GM12878 (cell line): ENCODE measurements around the gene LRRC75A. TPM values are rescaled to one million over a fixed set of nuclear protein-coding genes. Genes with fewer than 3 reads are reported as not detected.

ENCODE experiments used
- ATAC-seq: fragments of 200-7000 bp; cut with Tn5 transposase; 3 replicates; pipeline ENCODE4 v1.9.1; 2020; ENCODE audit warnings: mild to moderate bottlenecking, moderate library complexity
- BruUV-seq: library from RNA; stranded (reverse); fragments of 400-500 nt; replicated peaks from 2 replicates; lab custom pipeline; 2021; lab: Mats Ljungman, UMichigan
- CTCF ChIA-PET: fragments of 300-600 bp; sonication (Branson Sonifier 250); formaldehyde crosslinking; extraction: SDS; loops from one replicate; lab custom pipeline; 2021; ENCODE audit warnings: inconsistent platforms; lab: Yijun Ruan, JAX
- POLR2A ChIA-PET: fragments of 350-600 bp; formaldehyde crosslinking; extraction: SDS; loops from one replicate; lab custom pipeline; 2021; ENCODE audit warnings: inconsistent platforms; lab: Charles Lee
- RAD21 ChIA-PET: fragments of 300-600 bp; sonication (Branson Sonifier 250); formaldehyde crosslinking; loops from one replicate; lab custom pipeline; 2023; ENCODE audit warnings: antibody characterized with exemption; ENCODE audit not compliant: unreplicated experiment; lab: Charles Lee
- SMC1A ChIA-PET: fragments of 300-600 bp; sonication (Branson Sonifier 250); formaldehyde crosslinking; loops from one replicate; lab custom pipeline; 2023; ENCODE audit not compliant: unreplicated experiment, uncharacterized antibody; lab: Charles Lee
- DNase-seq: peaks from one replicate; pipeline ENCODE4 v3.0.0-alpha.2; 2011; ENCODE audit warnings: low read depth, low spot score
- FAIRE-seq: peaks from 3 replicates; lab custom pipeline; 2011; peaks lifted over from hg19 to GRCh38; lab: Jason Lieb, UNC
- H2AFZ ChIP-seq: 2 replicates; pipeline ENCODE4 v1.6.0; 2011; ENCODE audit warnings: low read depth, low read length, control low read depth; ENCODE audit not compliant: control insufficient read depth
- H3K27ac ChIP-seq: 2 replicates; pipeline ENCODE4 v1.5.1; 2011; ENCODE audit warnings: control low read depth; ENCODE audit not compliant: control insufficient read depth, insufficient read depth
- H3K27me3 ChIP-seq, 2 experiments: replicated peaks in 1 of 2; 2 replicates each; pipeline versions ENCODE4 v1.6.0 to v1.6.1; 2011; ENCODE audit warnings: low read length in 1 of 2; ENCODE audit not compliant: control insufficient read depth in 2 of 2, insufficient read depth in 2 of 2
- H3K36me3 ChIP-seq, 2 experiments: 2 replicates each; pipeline ENCODE4 v1.5.1; 2011; ENCODE audit warnings: low read length in 1 of 2; ENCODE audit not compliant: control insufficient read depth in 2 of 2, insufficient read depth in 2 of 2
- H3K4me1 ChIP-seq: 2 replicates; pipeline ENCODE4 v1.6.1; 2011; ENCODE audit warnings: mild to moderate bottlenecking, low read length, moderate library complexity, mixed read lengths; ENCODE audit not compliant: control insufficient read depth, insufficient read depth
- H3K4me2 ChIP-seq: 2 replicates; pipeline ENCODE4 v1.6.0; 2011; ENCODE audit warnings: control low read depth; ENCODE audit not compliant: control insufficient read depth, insufficient read depth
- H3K4me3 ChIP-seq: fragments of 200-600 bp; sonication (generic); 2 replicates; pipeline ENCODE4 v1.5.1; 2016
- H3K79me2 ChIP-seq: 2 replicates; pipeline ENCODE4 v1.6.0; 2011; ENCODE audit warnings: low read length; ENCODE audit not compliant: control insufficient read depth, insufficient read depth
- H3K9ac ChIP-seq: 2 replicates; pipeline ENCODE4 v1.8.0; 2011; ENCODE audit warnings: low read length, control low read depth, mixed read lengths; ENCODE audit not compliant: control insufficient read depth, insufficient read depth
- H3K9me3 ChIP-seq: replicated peaks from 3 replicates; pipeline ENCODE4 v1.5.1; 2011; ENCODE audit warnings: mild to moderate bottlenecking, low read length; ENCODE audit not compliant: control insufficient read depth, insufficient read depth
- H4K20me1 ChIP-seq: 2 replicates; pipeline ENCODE4 v1.6.0; 2011; ENCODE audit not compliant: control insufficient read depth, insufficient read depth
- BCL11A ChIP-seq: IDR thresholded peaks from 2 replicates; pipeline ENCODE4 v1.6.1; 2011; ENCODE audit warnings: low read depth, low read length
- CHD2 ChIP-seq: IDR thresholded peaks from 2 replicates; pipeline ENCODE4 v1.6.1; 2011; ENCODE audit warnings: low read depth, low read length, improper control_type of control experiment, borderline replicate concordance
- CHD4 ChIP-seq: fragments of 200-600 bp; sonication (generic); IDR thresholded peaks from 2 replicates; pipeline ENCODE4 v1.6.1; 2016; ENCODE audit warnings: mild to moderate bottlenecking
- DPF2 ChIP-seq: fragments of 450-650 bp; IDR thresholded peaks from 2 replicates; pipeline ENCODE4 v1.6.1; 2017; ENCODE audit warnings: mild to moderate bottlenecking
- ESRRA ChIP-seq: IDR thresholded peaks from 2 replicates; pipeline ENCODE4 v1.6.1; 2012; ENCODE audit warnings: mild to moderate bottlenecking, low read length, improper control_type of control experiment
- FOS ChIP-seq: IDR thresholded peaks from 3 replicates; pipeline ENCODE4 v1.6.1; 2011; ENCODE audit warnings: borderline replicate concordance; ENCODE audit not compliant: insufficient read length; ENCODE audit errors: extremely low read depth
- HDAC6 ChIP-seq: fragments of 200-600 bp; sonication (generic); IDR thresholded peaks from one replicate; pipeline ENCODE4 v1.8.0; 2017; ENCODE audit warnings: antibody characterized with exemption; ENCODE audit not compliant: unreplicated experiment
- POLR2A ChIP-seq: IDR thresholded peaks from 2 replicates; pipeline ENCODE4 v1.6.1; 2011; ENCODE audit warnings: low read depth, mild to moderate bottlenecking, low read length
- RUNX3 ChIP-seq: IDR thresholded peaks from 2 replicates; pipeline ENCODE4 v1.6.1; 2012; ENCODE audit warnings: low read length, inconsistent platforms
- SMAD1 ChIP-seq: fragments of 450-650 bp; IDR thresholded peaks from 2 replicates; pipeline ENCODE4 v1.6.1; 2018; ENCODE audit warnings: mild to moderate bottlenecking, low read depth; ENCODE audit not compliant: partially characterized antibody
- ZNF687 ChIP-seq: fragments of 450-650 bp; IDR thresholded peaks from 2 replicates; pipeline ENCODE4 v1.6.1; 2017; ENCODE audit warnings: mild to moderate bottlenecking, moderate library complexity
- WGBS: methylation state at CpG from one replicate; pipeline ENCODE4 v1.1.6; 2016; ENCODE audit warnings: low lambda C conversion rate; ENCODE audit not compliant: insufficient replicate concordance, insufficient coverage; ENCODE audit errors: missing lambda C conversion rate; 5-methylcytosine and 5-hydroxymethylcytosine counted together
- in situ Hi-C: fragments of 300-500 bp; cut with MboI; formaldehyde crosslinking; loops from 9 replicates; pipeline ENCODE4 v1.14.3; 2018; ENCODE audit warnings: mixed read lengths
- intact Hi-C: fragments of 100-400 bp; cut with micrococcal nuclease; formaldehyde crosslinking; loops from one replicate; pipeline ENCODE4 v1.14.2; 2022; ENCODE audit not compliant: unreplicated experiment
- polyA plus RNA-seq, 11 experiments: library from polyadenylated mRNA; depleted of rRNA in 4 of 11; unstranded in 6 of 11; stranded (reverse) in 5 of 11; fragments of >200 nt; fragmentation: Nextera tagmentation in 4 of 11; fragmentation: Illumina TruSeq in 1 of 11; extraction: Ambion mirVana in 4 of 11; extraction: Trizol in 1 of 11; gene quantifications; 1 replicate in 1 of 11; 2 replicates in 10 of 11; pipeline versions ENCODE4 v1.2.1 to v1.2.3, GENCODE V29; 2011 to 2016; ENCODE audit warnings: inconsistent platforms in 2 of 11, missing spikeins in 2 of 11, low read depth in 1 of 11
- total RNA-seq, 4 experiments: library from RNA; depleted of rRNA in 3 of 4; stranded (reverse); fragments of >200 nt in 3 of 4; fragmentation: Illumina TruSeq in 1 of 4; extraction: Trizol in 1 of 4; gene quantifications; 2 replicates each; pipeline versions ENCODE4 v1.2.1 to v1.2.3, GENCODE V29; 2013 to 2021
- TF ChIP-seq, protein P1 (sequence below): fragments of 150-350 bp; IDR thresholded peaks from 2 replicates; pipeline ENCODE4 v1.6.1; 2016; ENCODE audit warnings: low read depth, low read length
- TF ChIP-seq, protein P2 (sequence below): fragments of 450-650 bp; IDR thresholded peaks from 2 replicates; pipeline ENCODE4 v1.6.1; 2014; ENCODE audit warnings: mild to moderate bottlenecking

Gene LRRC75A
- total and polyA plus RNA-seq, 10 of the 15 experiments (the other 5 are each of a cell fraction or from before 2014, with no cell fraction given) = 0.01 to 1.3 (median 0.09) TPM; not detected in 2

DNA sequence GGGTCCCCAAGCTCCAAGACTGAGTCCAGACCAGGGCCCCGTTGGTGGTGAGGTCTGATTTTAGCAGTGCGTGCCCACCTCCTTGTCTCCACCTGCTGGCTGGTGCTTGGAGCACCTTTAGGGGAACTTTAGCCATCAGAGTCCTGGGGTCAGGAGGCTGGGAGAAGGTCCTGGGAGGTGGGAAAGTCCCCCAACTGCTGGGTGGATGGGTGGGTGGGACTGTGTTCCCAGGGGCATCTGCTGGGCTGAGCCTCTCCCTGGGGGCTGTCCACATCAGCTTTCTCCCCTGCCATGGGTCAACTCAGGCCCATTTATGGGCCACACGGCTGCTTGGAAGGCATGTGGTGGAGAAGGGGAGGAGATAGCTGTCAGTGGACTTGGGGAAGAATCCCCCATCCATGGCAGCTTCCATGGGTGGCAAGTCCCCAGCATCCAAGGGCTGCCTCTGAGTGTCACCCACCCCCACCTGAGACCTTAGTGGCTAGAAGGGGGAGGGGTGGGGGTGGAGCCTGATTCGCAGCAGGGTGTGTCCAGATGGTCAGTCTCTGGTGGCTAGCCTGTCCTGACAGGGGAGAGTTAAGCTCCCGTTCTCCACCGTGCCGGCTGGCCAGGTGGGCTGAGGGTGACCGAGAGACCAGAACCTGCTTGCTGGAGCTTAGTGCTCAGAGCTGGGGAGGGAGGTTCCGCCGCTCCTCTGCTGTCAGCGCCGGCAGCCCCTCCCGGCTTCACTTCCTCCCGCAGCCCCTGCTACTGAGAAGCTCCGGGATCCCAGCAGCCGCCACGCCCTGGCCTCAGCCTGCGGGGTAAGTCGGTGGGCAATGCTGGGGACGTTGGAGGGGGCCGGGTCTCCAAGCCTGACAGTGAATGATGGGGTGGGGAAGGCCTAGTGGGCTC lies 76.7 kb downstream of the LRRC75A start, which contains the start of gene TRPV2:
TSS of gene TRPV2 (plus strand) at position 541 of the 894 bp plus-strand sequence. CDS start 2,098 bp downstream, outside the sequence.
- FAIRE-seq (peak; percentile 79), ATAC-seq (peak; percentile 67), DNase-seq (peak; percentile 60)
- intact Hi-C loops = loop anchor here (1.0 to 10.0 kb wide), 4 partner anchors 29 to 200 kb away; partner anchors contain the start of genes NCOR1 and PIGL
- Histone ChIP-seq H3K4me3 (peak within 1 kb of the TSS; percentile 95), H4K20me1 (no peaks in the 10 kb centered on the region), H3K79me2 (peaks cover 55% of the 10 kb centered on the region), H3K9ac (peak within 1 kb of the TSS; percentile 92), H3K27ac (peak within 1 kb of the TSS; percentile 81), H3K9me3 (no peaks in the 10 kb centered on the region), H3K27me3 (no peaks in the 10 kb centered on the region), H3K4me1 (peaks cover 46% of the 10 kb centered on the region), H2AFZ (peak within 1 kb of the TSS; percentile 62), H3K4me2 (peak within 1 kb of the TSS; percentile 91), H3K36me3 (peaks cover 7 to 8% of the 10 kb centered on the region in 2 experiments; a peak in 3 of 4 replicates)
- ChIA-PET SMC1A (interaction anchor here (0.6 to 5.4 kb wide), 23 partner anchors 9 to 128 kb away, joined by 3 to 61 read pairs (median 4); partner anchors contain the start of gene UBB), POLR2A (interaction anchor here (0.6 to 6.7 kb wide), 17 partner anchors 7 to 198 kb away, joined by 3 to 54 read pairs (median 6); partner anchors contain the start of genes PIGL and UBB), CTCF (interaction anchor here (0.7 to 7.4 kb wide), 23 partner anchors 9 to 129 kb away, joined by 3 to 127 read pairs (median 9); partner anchors contain the start of genes CENPV and UBB), RAD21 (interaction anchor here (0.6 to 6.8 kb wide), 21 partner anchors 7 to 205 kb away, joined by 3 to 86 read pairs (median 4); partner anchors contain the start of gene UBB)
- no TSS peak for BruUV-seq
- in situ Hi-C loops = loop anchor here (5.0 to 10.0 kb wide), 2 partner anchors 33 to 570 kb away; partner anchors contain the start of gene UBB
- WGBS = 1% methylated on average over 21 of the region's 21 CpGs
- TF ChIP-seq DPF2 (0 out of 2 replicates have a peak, but pooled peaks have one; percentile 60), BCL11A (0 out of 2 replicates have a peak, but pooled peaks have one; percentile 11), CHD2 (peak; percentile 83), POLR2A (peak; percentile 64), SMAD1 (no peak), HDAC6 (no peak), ESRRA (no peak), CHD4 (no peak), FOS (no peak), RUNX3 (peak; percentile 49; the same call in 1 of the 2 replicates), ZNF687 (0 out of 2 replicates have a peak, but pooled peaks have one; percentile 37)
- TF ChIP-seq, protein P1, sequence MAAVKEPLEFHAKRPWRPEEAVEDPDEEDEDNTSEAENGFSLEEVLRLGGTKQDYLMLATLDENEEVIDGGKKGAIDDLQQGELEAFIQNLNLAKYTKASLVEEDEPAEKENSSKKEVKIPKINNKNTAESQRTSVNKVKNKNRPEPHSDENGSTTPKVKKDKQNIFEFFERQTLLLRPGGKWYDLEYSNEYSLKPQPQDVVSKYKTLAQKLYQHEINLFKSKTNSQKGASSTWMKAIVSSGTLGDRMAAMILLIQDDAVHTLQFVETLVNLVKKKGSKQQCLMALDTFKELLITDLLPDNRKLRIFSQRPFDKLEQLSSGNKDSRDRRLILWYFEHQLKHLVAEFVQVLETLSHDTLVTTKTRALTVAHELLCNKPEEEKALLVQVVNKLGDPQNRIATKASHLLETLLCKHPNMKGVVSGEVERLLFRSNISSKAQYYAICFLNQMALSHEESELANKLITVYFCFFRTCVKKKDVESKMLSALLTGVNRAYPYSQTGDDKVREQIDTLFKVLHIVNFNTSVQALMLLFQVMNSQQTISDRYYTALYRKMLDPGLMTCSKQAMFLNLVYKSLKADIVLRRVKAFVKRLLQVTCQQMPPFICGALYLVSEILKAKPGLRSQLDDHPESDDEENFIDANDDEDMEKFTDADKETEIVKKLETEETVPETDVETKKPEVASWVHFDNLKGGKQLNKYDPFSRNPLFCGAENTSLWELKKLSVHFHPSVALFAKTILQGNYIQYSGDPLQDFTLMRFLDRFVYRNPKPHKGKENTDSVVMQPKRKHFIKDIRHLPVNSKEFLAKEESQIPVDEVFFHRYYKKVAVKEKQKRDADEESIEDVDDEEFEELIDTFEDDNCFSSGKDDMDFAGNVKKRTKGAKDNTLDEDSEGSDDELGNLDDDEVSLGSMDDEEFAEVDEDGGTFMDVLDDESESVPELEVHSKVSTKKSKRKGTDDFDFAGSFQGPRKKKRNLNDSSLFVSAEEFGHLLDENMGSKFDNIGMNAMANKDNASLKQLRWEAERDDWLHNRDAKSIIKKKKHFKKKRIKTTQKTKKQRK = no peak
- TF ChIP-seq, protein P2, sequence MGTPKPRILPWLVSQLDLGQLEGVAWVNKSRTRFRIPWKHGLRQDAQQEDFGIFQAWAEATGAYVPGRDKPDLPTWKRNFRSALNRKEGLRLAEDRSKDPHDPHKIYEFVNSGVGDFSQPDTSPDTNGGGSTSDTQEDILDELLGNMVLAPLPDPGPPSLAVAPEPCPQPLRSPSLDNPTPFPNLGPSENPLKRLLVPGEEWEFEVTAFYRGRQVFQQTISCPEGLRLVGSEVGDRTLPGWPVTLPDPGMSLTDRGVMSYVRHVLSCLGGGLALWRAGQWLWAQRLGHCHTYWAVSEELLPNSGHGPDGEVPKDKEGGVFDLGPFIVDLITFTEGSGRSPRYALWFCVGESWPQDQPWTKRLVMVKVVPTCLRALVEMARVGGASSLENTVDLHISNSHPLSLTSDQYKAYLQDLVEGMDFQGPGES = no peak
